ENCODE results near the gene KIFC3.

GRCh38 chr16:57759131-57759530, 43.2 kb downstream of the KIFC3 start:
- TF ChIP-seq POLR2AphosphoS5 (IDR thresholded peaks at IDR 0.05) = no peak
- no peak for TF ChIP-seq POLR2A (IDR thresholded peaks at IDR 0.05; ENCODE audit: low read depth)
- no peak for TF ChIP-seq EP300 (IDR thresholded peaks at IDR 0.05)
